K562 (cell line): ENCODE data around the gene MRPS18B. TPM values are rescaled to one million over a fixed set of nuclear protein-coding genes. Genes with fewer than 3 reads are reported as not detected.

ENCODE experiments used
- CAMTA2 ChIP-seq: fragments of 250-450 bp; sonication (Bioruptor Pico); conservative IDR thresholded peaks from 2 replicates; pipeline ENCODE4 v1.5.1; 2022
- CBX3 ChIP-seq, 2 experiments: IDR thresholded peaks; 1 replicate in 1 of 2; 2 replicates in 1 of 2; pipeline ENCODE4 v1.6.1; 2012; ENCODE audit warnings: inconsistent platforms in 2 of 2, low read length in 2 of 2, borderline replicate concordance in 1 of 2, control low read depth in 1 of 2
- FIP1L1 ChIP-seq: fragments of 200-400 bp; formaldehyde crosslinking; IDR thresholded peaks from 2 replicates; pipeline ENCODE4 v1.6.1; 2018; ENCODE audit warnings: mild to moderate bottlenecking, low read depth, low read length; ENCODE audit not compliant: poor library complexity, severe bottlenecking
- FOXA1 ChIP-seq: fragments of 450-650 bp; IDR thresholded peaks from 2 replicates; pipeline ENCODE4 v1.6.1; 2016; ENCODE audit warnings: mild to moderate bottlenecking, borderline replicate concordance
- GTF2A2 ChIP-seq: IDR thresholded peaks from 2 replicates; pipeline ENCODE4 v1.6.1; 2016; ENCODE audit warnings: mild to moderate bottlenecking, missing genetic modification characterization, missing compliant biosample characterization
- GTF2E2 ChIP-seq: fragments of 200-800 bp; sonication (Bioruptor generic); IDR thresholded peaks from 2 replicates; pipeline ENCODE4 v1.6.1; 2016; ENCODE audit warnings: missing genetic modification characterization, missing compliant biosample characterization
- HDAC6 ChIP-seq: IDR thresholded peaks from 2 replicates; pipeline ENCODE4 v1.6.1; 2012; ENCODE audit warnings: low read depth, mild to moderate bottlenecking, control low read depth, inconsistent platforms, low read length, moderate library complexity
- ID3 ChIP-seq, 2 experiments: fragments of 250-450 bp in 1 of 2; fragments of 450-650 bp in 1 of 2; sonication (Bioruptor Pico) in 1 of 2; IDR thresholded peaks; 2 replicates each; pipeline versions ENCODE4 v1.6.1 to v1.8.0; 2016 to 2021; ENCODE audit warnings: mild to moderate bottlenecking in 2 of 2, moderate library complexity in 2 of 2, missing compliant biosample characterization in 1 of 2, missing genetic modification characterization in 1 of 2
- MAZ ChIP-seq, 2 experiments: fragments of 450-650 bp in 1 of 2; sonication (generic) in 1 of 2; formaldehyde crosslinking; IDR thresholded peaks in 1 of 2; conservative IDR thresholded peaks in 1 of 2; 2 replicates each; pipeline versions ENCODE4 v1.4.0 to v1.5.0; 2020; ENCODE audit warnings: mild to moderate bottlenecking in 1 of 2, missing genetic modification reagents in 1 of 2
- MED1 ChIP-seq: sonication (generic); formaldehyde crosslinking; IDR thresholded peaks from 2 replicates; pipeline ENCODE4 v1.8.1; 2023; ENCODE audit warnings: missing genetic modification reagents, borderline replicate concordance
- NELFE ChIP-seq: IDR thresholded peaks from 2 replicates; pipeline ENCODE4 v1.6.1; 2011; ENCODE audit warnings: mild to moderate bottlenecking; ENCODE audit not compliant: insufficient read depth, insufficient read length
- POLR3A ChIP-seq: IDR thresholded peaks from 2 replicates; pipeline ENCODE4 v1.6.1; 2011; ENCODE audit warnings: borderline replicate concordance, mild to moderate bottlenecking, moderate library complexity; ENCODE audit not compliant: insufficient read length, insufficient read depth; ENCODE audit errors: extremely low read depth
- PRPF4 ChIP-seq: fragments of 200-400 bp; formaldehyde crosslinking; IDR thresholded peaks from one replicate; pipeline ENCODE4 v1.6.1; 2017; ENCODE audit warnings: low read length, low read depth, mild to moderate bottlenecking; ENCODE audit not compliant: insufficient read depth, poor library complexity, severe bottlenecking
- PTRF ChIP-seq: fragments of 450-650 bp; IDR thresholded peaks from 2 replicates; pipeline ENCODE4 v1.6.1; 2016; ENCODE audit warnings: mild to moderate bottlenecking, missing genetic modification characterization, missing compliant biosample characterization
- RBM34 ChIP-seq: fragments of 200-400 bp; formaldehyde crosslinking; IDR thresholded peaks from 2 replicates; pipeline ENCODE4 v1.6.1; 2018; ENCODE audit warnings: low read length, borderline replicate concordance; ENCODE audit not compliant: insufficient read depth
- RCOR1 ChIP-seq, 2 experiments: IDR thresholded peaks; 2 replicates each; pipeline ENCODE4 v1.6.1; 2012; ENCODE audit warnings: low read depth in 2 of 2, low read length in 2 of 2, borderline replicate concordance in 1 of 2, improper control_type of control experiment in 1 of 2
- SMARCB1 ChIP-seq: IDR thresholded peaks from 2 replicates; pipeline ENCODE4 v1.6.1; 2011; ENCODE audit warnings: improper control_type of control experiment, low read depth; ENCODE audit not compliant: insufficient read length
- SRSF3 ChIP-seq: fragments of 200-400 bp; formaldehyde crosslinking; IDR thresholded peaks from 2 replicates; pipeline ENCODE4 v1.6.1; 2016; ENCODE audit warnings: mild to moderate bottlenecking, low read length, moderate library complexity; ENCODE audit not compliant: insufficient read depth
- TRIM28 ChIP-seq: fragments of 450-650 bp; IDR thresholded peaks from 2 replicates; pipeline ENCODE4 v1.6.1; 2017
- YBX1 ChIP-seq: fragments of 450-650 bp; IDR thresholded peaks from 2 replicates; pipeline ENCODE4 v1.7.1; 2016; ENCODE audit warnings: mild to moderate bottlenecking
- ZEB2 ChIP-seq: fragments of 450-650 bp; IDR thresholded peaks from 2 replicates; pipeline ENCODE4 v1.6.1; 2016
- ZNF224 ChIP-seq: sonication (generic); formaldehyde crosslinking; IDR thresholded peaks from 2 replicates; pipeline ENCODE4 v1.8.0; 2022; ENCODE audit warnings: mild to moderate bottlenecking, missing genetic modification reagents
- ZNF347 ChIP-seq: fragments of 450-650 bp; formaldehyde crosslinking; IDR thresholded peaks from 2 replicates; pipeline ENCODE4 v1.4.0; 2020; ENCODE audit warnings: low read depth, mild to moderate bottlenecking, moderate library complexity
- ZNF76 ChIP-seq: fragments of 250-450 bp; sonication (Bioruptor Pico); IDR thresholded peaks from 2 replicates; pipeline ENCODE4 v1.4.0; 2020; ENCODE audit warnings: mild to moderate bottlenecking, moderate library complexity, borderline replicate concordance
- polyA plus RNA-seq, 8 experiments: library from polyadenylated mRNA; depleted of rRNA in 4 of 8; stranded (reverse) in 5 of 8; unstranded in 3 of 8; fragments of >200 nt; fragmentation: Nextera tagmentation in 2 of 8; fragmentation: Illumina TruSeq in 1 of 8; extraction: Ambion mirVana in 2 of 8; extraction: Trizol in 1 of 8; gene quantifications; 2 replicates each; pipeline versions ENCODE4 v1.2.1 to v1.2.3, GENCODE V29; 2011 to 2014; ENCODE audit warnings: inconsistent platforms in 1 of 8, missing spikeins in 1 of 8
- total RNA-seq, 7 experiments: library from RNA; depleted of rRNA in 6 of 7; stranded (reverse); fragments of >200 nt in 6 of 7; fragmentation: Illumina TruSeq in 2 of 7; extraction: Trizol in 2 of 7; gene quantifications; 2 replicates each; pipeline versions ENCODE4 v1.2.1 to v1.2.3, GENCODE V29; 2011 to 2021; ENCODE audit warnings: low replicate concordance in 1 of 7
- TF ChIP-seq, protein P1 (sequence below): fragments of 250-450 bp; sonication (Bioruptor Pico); IDR thresholded peaks from 2 replicates; pipeline ENCODE4 v1.5.0; 2021; ENCODE audit warnings: mild to moderate bottlenecking, moderate library complexity

Gene MRPS18B
- total and polyA plus RNA-seq, 9 of the 15 experiments (the other 6 are each of a cell fraction or from before 2014, with no cell fraction given): 132 to 383 (median 178) TPM

DNA sequence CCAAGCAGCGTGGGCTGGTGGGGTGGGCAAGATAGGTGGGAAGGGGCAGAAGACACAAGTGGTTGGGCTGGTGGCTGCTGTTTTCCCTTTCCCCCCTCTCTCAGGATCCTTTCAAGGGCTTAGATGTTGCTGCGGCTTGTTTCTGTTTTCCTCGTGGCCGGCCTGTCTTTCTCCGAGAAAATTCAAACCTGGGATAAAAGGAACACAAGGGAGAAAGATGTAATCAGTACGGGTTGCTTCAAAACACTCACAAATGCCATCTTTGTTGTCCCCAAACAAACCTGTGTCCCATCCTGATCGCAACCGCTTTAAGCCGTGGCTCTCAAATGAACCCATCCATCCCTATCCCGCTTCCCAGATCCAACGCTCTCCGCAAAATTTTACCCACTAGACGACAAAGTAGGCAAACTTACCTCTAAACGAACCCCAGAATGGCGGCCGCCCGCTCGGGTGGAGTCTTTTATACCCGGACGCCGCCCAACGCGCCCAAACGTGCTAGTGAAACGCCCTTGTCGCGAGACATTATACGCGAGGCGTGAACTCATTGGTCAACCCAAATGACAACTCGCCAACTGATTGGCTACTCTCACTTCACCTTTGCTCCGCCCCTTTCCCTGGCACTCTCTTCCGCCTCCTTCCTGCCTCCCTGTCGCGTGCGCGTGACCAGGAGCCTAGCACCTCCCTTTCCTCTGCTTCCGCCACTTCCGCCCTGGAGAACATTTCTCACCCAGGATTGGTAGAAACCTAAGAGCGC lies 652 bp upstream of the MRPS18B start, which contains the start of gene PPP1R10 (continued):
- TF ChIP-seq POLR3A (no peak), ZNF347 (CRISPR knock-in tag) (no peak), MED1 (CRISPR knock-in tag) (no peak), RBM34 (no peak), TRIM28 (no peak), YBX1 (no peak), ID3 (CRISPR knock-in tag; IDR thresholded peaks at IDR 0.05) (no peak), ID3 (tag; IDR thresholded peaks at IDR 0.05) (peak; percentile 58), GTF2A2 (tag) (peak; percentile 98), FOXA1 (no peak), ZNF76 (CRISPR knock-in tag) (0 out of 2 replicates have a peak, but pooled peaks have one; percentile 76), GTF2E2 (tag) (peak; percentile 100), FIP1L1 (no peak), PTRF (tag) (no peak), CBX3 (IDR thresholded peaks at IDR 0.05; ENCODE audit: borderline replicate concordance in 1 of 2, low read length in 2 of 2) (peak in 1 of 2 experiments; percentile 53; a peak in 1 of 3 replicates), ZNF224 (no peak), SRSF3 (no peak), RCOR1 (IDR thresholded peaks at IDR 0.05; ENCODE audit: borderline replicate concordance in 1 of 2, low read depth in 2 of 2, low read length in 2 of 2) (no peak; a peak in 1 of 4 replicates), ZEB2 (peak; percentile 48; the same call in 1 of the 2 replicates), PRPF4 (peak; percentile 77), SMARCB1 (no peak), HDAC6 (no peak), CAMTA2 (peak; percentile 94; the same call in 1 of the 2 replicates), NELFE (peak; percentile 96), MAZ (CRISPR knock-in tag; conservative IDR thresholded peaks at IDR 0.05 in 1 of 2, IDR thresholded peaks at IDR 0.05 in 1 of 2) (peak; percentile 56 to 80)
- TF ChIP-seq, protein P1, sequence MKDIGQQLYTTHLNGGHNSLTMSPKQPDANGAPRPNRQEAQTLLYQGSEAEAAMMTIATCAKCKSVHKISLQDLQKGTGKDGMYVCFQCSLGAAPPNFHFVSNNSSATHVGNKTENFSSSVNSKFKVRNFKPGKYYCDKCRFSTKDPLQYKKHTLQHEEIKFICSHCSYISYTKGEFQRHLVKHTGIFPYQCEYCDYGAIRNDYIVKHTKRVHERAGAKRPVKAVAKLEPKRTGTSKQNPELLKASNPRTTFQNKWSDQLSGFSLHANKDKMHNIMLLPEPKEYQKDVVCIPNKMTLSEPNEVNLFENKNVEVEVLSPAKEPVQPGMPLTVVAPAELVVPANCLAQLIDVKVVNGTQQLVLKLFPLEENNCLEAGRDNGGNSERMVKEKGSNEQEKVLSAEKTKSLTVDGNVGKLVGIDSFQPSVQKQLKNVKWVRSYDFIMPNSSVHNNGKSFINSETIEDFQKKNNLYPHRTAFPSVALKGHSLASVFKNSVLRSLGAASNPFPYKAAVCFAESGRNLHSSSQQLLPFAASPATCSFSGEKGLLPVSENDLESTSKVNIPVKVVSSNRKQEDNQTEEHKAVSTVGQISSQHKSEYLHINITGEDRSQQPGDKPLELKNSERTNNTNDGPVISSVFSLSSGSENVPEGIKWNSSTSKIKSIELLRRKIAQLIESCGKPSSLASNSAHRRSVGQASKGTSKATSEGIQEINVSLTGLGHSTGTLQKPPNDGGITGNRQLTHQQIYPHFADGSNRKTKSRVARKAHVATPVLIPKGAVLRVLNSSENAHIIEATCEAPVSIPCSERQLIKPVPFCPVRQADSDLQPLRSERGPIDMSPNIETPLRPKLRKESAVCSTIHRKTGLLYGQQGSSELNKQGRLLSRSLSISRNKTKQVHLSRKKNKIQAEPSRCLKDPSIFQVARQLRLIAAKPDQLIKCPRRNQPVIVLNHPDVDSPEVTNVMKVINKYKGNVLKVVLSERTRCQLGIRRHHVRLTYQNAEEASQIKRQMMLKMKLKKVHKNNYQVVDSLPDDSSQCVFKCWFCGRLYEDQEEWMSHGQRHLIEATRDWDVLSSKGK (CRISPR knock-in tag): peak; percentile 86; the same call in 1 of the 2 replicates
